Stimulated activated naive CD8-positive, alpha-beta T cell treated with anti-CD3 and anti-CD28 coated beads, Interleukin-15, Interleukin-2, amounts not matched to agents 100 ng/mL and 50 ng/mL, for 24 hours (primary cell): Measurements from ENCODE around the gene VMP1.
"Not testable (repeated sequence)": the region's sequence is repeated elsewhere in the genome, so short reads cannot be mapped to it uniquely, and the experiment has no call there.

Experiments used
- H3K27ac Mint-ChIP-seq: one replicate; pipeline ENCODE4 v1.8.0; 2021; ENCODE audit warnings: mild to moderate bottlenecking, mixed read lengths
- H3K27me3 Mint-ChIP-seq: one replicate; pipeline ENCODE4 v1.8.0; 2021; ENCODE audit warnings: mixed read lengths
- H3K36me3 Mint-ChIP-seq: one replicate; pipeline ENCODE4 v1.8.0; 2021; ENCODE audit warnings: low read depth, mixed read lengths
- H3K4me1 Mint-ChIP-seq: one replicate; pipeline ENCODE4 v1.8.0; 2021; ENCODE audit warnings: low read depth, mixed read lengths
- H3K4me3 Mint-ChIP-seq: one replicate; pipeline ENCODE4 v1.8.0; 2021; ENCODE audit warnings: mild to moderate bottlenecking, mixed read lengths
- H3K9me3 Mint-ChIP-seq: one replicate; pipeline ENCODE4 v1.8.0; 2021; ENCODE audit warnings: mixed read lengths

VMP1 gene

GRCh38 chr17:59755069-59755468, 47.6 kb downstream of the VMP1 start:
- H3K4me3 Mint-ChIP-seq = peak overlapping the region; percentile 63

GRCh38 chr17:59756236-59756818, 48.9 kb downstream of the VMP1 start:
- no peaks in the 10 kb centered on the region for H3K27me3 Mint-ChIP-seq
- peak overlapping the region; percentile 25 for H3K4me3 Mint-ChIP-seq
- peaks cover 88% of the 10 kb centered on the region for H3K4me1 Mint-ChIP-seq
- H3K9me3 Mint-ChIP-seq = no peaks in the 10 kb centered on the region
- peaks cover 49% of the 10 kb centered on the region for H3K36me3 Mint-ChIP-seq
- peak overlapping the region; percentile 100 for H3K27ac Mint-ChIP-seq

More at GRCh38 chr17:59755069-59755468, 47.6 kb downstream of the VMP1 start:
- not testable (repeated sequence) for H3K9me3 Mint-ChIP-seq, H3K27me3 Mint-ChIP-seq
- Mint-ChIP-seq H3K4me1 (peaks cover 80% of the 10 kb centered on the region), H3K36me3 (peaks cover 41% of the 10 kb centered on the region), H3K27ac (peak overlapping the region; percentile 100)

GRCh38 chr17:59757043-59757442, 49.6 kb downstream of the VMP1 start:
- Mint-ChIP-seq H3K4me1 (peaks cover 90% of the 10 kb centered on the region), H3K9me3 (no peaks in the 10 kb centered on the region), H3K36me3 (peaks cover 56% of the 10 kb centered on the region), H3K27ac (peak overlapping the region; percentile 100), H3K4me3 (no peak overlapping the region), H3K27me3 (no peaks in the 10 kb centered on the region)

GRCh38 chr17:59757470-59757869, 50.0 kb downstream of the VMP1 start:
- H3K4me3 Mint-ChIP-seq = no peak overlapping the region
- H3K4me1 Mint-ChIP-seq = peaks cover 87% of the 10 kb centered on the region
- peaks cover 56% of the 10 kb centered on the region for H3K36me3 Mint-ChIP-seq
- peak overlapping the region; percentile 100 for H3K27ac Mint-ChIP-seq
- no peaks in the 10 kb centered on the region for H3K27me3 Mint-ChIP-seq
- no peaks in the 10 kb centered on the region for H3K9me3 Mint-ChIP-seq

- Mint-ChIP-seq H3K27me3 (no peaks in the 10 kb centered on the region), H3K36me3 (peaks cover 56% of the 10 kb centered on the region), H3K9me3 (no peaks in the 10 kb centered on the region), H3K4me3 (no peak overlapping the region), H3K4me1 (peaks cover 86% of the 10 kb centered on the region), H3K27ac (peak overlapping the region; percentile 100)
These were observed 50.5 kb downstream of the VMP1 start for GRCh38 chr17:59757881-59758385.

GRCh38 chr17:59758998-59759651, 51.7 kb downstream of the VMP1 start:
- not testable (repeated sequence) for H3K4me3 Mint-ChIP-seq, H3K27me3 Mint-ChIP-seq, H3K9me3 Mint-ChIP-seq
- Mint-ChIP-seq H3K27ac (peak overlapping the region; percentile 100), H3K4me1 (peaks cover 82% of the 10 kb centered on the region), H3K36me3 (peaks cover 56% of the 10 kb centered on the region)

GRCh38 chr17:59760160-59760559, 52.7 kb downstream of the VMP1 start:
- peaks cover 82% of the 10 kb centered on the region for H3K4me1 Mint-ChIP-seq
- peaks cover 61% of the 10 kb centered on the region for H3K36me3 Mint-ChIP-seq
- no peak overlapping the region for H3K4me3 Mint-ChIP-seq
- no peaks in the 10 kb centered on the region for H3K27me3 Mint-ChIP-seq
- no peaks in the 10 kb centered on the region for H3K9me3 Mint-ChIP-seq
- peak overlapping the region; percentile 100 for H3K27ac Mint-ChIP-seq

- H3K9me3 Mint-ChIP-seq = no peaks in the 10 kb centered on the region
- H3K4me1 Mint-ChIP-seq = peaks cover 80% of the 10 kb centered on the region
- peak overlapping the region; percentile 71 for H3K4me3 Mint-ChIP-seq
- peak overlapping the region; percentile 100 for H3K27ac Mint-ChIP-seq
- no peaks in the 10 kb centered on the region for H3K27me3 Mint-ChIP-seq
- H3K36me3 Mint-ChIP-seq = peaks cover 62% of the 10 kb centered on the region
These were observed 54.1 kb downstream of the VMP1 start for GRCh38 chr17:59761385-59762048.

GRCh38 chr17:59762049-59762823, 54.8 kb downstream of the VMP1 start:
- H3K4me3 Mint-ChIP-seq = peak overlapping the region; percentile 71
- peaks cover 79% of the 10 kb centered on the region for H3K4me1 Mint-ChIP-seq

GRCh38 chr17:59762824-59763374, 55.4 kb downstream of the VMP1 start:
- H3K4me3 Mint-ChIP-seq = peak overlapping the region; percentile 76
- peak overlapping the region; percentile 99 for H3K27ac Mint-ChIP-seq
- H3K4me1 Mint-ChIP-seq = peaks cover 74% of the 10 kb centered on the region
- no peaks in the 10 kb centered on the region for H3K27me3 Mint-ChIP-seq
- H3K9me3 Mint-ChIP-seq = no peaks in the 10 kb centered on the region
- H3K36me3 Mint-ChIP-seq = peaks cover 57% of the 10 kb centered on the region

More at GRCh38 chr17:59762049-59762823, 54.8 kb downstream of the VMP1 start:
- H3K9me3 Mint-ChIP-seq = no peaks in the 10 kb centered on the region
- peak overlapping the region; percentile 100 for H3K27ac Mint-ChIP-seq
- H3K36me3 Mint-ChIP-seq = peaks cover 62% of the 10 kb centered on the region
- no peaks in the 10 kb centered on the region for H3K27me3 Mint-ChIP-seq

GRCh38 chr17:59763861-59764260, 56.4 kb downstream of the VMP1 start:
- peaks cover 57% of the 10 kb centered on the region for H3K36me3 Mint-ChIP-seq
- H3K27ac Mint-ChIP-seq = peak overlapping the region; percentile 97
- H3K4me3 Mint-ChIP-seq = peak overlapping the region; percentile 21
- peaks cover 77% of the 10 kb centered on the region for H3K4me1 Mint-ChIP-seq
- no peaks in the 10 kb centered on the region for H3K27me3 Mint-ChIP-seq
- no peaks in the 10 kb centered on the region for H3K9me3 Mint-ChIP-seq

- Mint-ChIP-seq H3K4me3 (peak overlapping the region; percentile 72), H3K36me3 (peaks cover 54% of the 10 kb centered on the region), H3K4me1 (peaks cover 77% of the 10 kb centered on the region), H3K27me3 (no peaks in the 10 kb centered on the region), H3K27ac (peak overlapping the region; percentile 97), H3K9me3 (no peaks in the 10 kb centered on the region)
These were observed 56.9 kb downstream of the VMP1 start for GRCh38 chr17:59764292-59764741.

GRCh38 chr17:59765038-59765437, 57.6 kb downstream of the VMP1 start:
- H3K36me3 Mint-ChIP-seq = peaks cover 51% of the 10 kb centered on the region
- no peaks in the 10 kb centered on the region for H3K27me3 Mint-ChIP-seq
- peaks cover 77% of the 10 kb centered on the region for H3K4me1 Mint-ChIP-seq
- peak overlapping the region; percentile 72 for H3K4me3 Mint-ChIP-seq
- H3K27ac Mint-ChIP-seq = peak overlapping the region; percentile 97
- H3K9me3 Mint-ChIP-seq = no peaks in the 10 kb centered on the region

- no peaks in the 10 kb centered on the region for H3K9me3 Mint-ChIP-seq
These were observed 59.0 kb downstream of the VMP1 start for GRCh38 chr17:59766491-59766890.

More at GRCh38 chr17:59766491-59766890, 59.0 kb downstream of the VMP1 start:
- Mint-ChIP-seq H3K27me3 (no peaks in the 10 kb centered on the region), H3K4me3 (peak overlapping the region; percentile 49), H3K4me1 (peaks cover 67% of the 10 kb centered on the region), H3K36me3 (peaks cover 44% of the 10 kb centered on the region), H3K27ac (peak overlapping the region; percentile 76)
